ENCODE data around the gene AMACR. TPM values are rescaled to one million over a fixed set of nuclear protein-coding genes. Genes with fewer than 3 reads are reported as not detected.

AMACR gene
- total RNA-seq, 2 experiments from 2014 or later: 8.6 to 10.1 TPM

DNA sequence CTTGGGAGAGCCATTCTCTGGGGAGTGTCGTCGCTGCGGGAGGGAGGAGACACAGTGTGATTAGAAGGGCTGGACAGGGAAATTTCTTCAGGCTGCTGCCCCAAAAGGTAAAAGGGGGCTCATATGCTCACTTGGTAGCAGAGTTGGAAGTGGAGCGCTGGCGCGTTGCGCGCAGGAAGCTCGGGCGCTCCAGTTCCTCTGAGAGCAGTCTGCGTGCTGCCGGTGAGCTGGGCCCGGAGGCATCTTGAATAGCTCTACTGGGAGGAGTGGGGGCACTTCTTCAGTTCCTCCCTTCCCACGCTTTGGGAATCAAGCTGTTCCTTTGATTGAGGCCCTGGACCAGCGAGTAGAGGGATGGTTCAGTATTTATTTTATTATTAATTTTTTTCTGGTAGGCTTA, 69.0 kb downstream of the AMACR start:
- DNase-seq: no peak
- peaks cover 56% of the 10 kb centered on the region for H3K27me3 Mint-ChIP-seq (ENCODE audit: low read depth)
- H3K9me3 Mint-ChIP-seq: no peaks in the 10 kb centered on the region
- H3K36me3 Mint-ChIP-seq (ENCODE audit: low read depth): no peaks in the 10 kb centered on the region
- CTCF ChIA-PET: no interaction called here
- H3K27ac Mint-ChIP-seq: no peak overlapping the region
- H3K4me3 Mint-ChIP-seq: no peak overlapping the region
- intact Hi-C loops (cut with micrococcal nuclease): loop anchor here (5.0 kb wide), 2 partner anchors 33 to 1227 kb away; partner anchors contain the start of gene NPR3
- H3K4me1 Mint-ChIP-seq (ENCODE audit: low read depth): peaks cover 8% of the 10 kb centered on the region

DNA sequence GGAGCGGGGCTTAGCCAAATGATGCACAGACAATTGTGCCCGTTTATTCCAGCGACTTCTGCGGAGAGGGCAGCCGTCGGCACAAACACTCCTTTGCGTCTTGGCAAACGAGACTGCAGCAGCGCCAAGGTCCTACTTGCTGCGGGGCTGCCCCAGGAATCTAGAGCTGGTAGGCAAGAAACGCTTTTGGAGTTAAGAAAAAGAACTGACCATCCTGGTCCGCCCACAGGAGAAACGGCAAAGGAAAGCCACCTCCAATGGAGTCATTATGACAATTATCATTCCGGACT, 69.4 kb downstream of the AMACR start:
- CTCF ChIA-PET: no interaction called here
- Mint-ChIP-seq H3K9me3 (no peaks in the 10 kb centered on the region), H3K4me3 (no peak overlapping the region), H3K36me3 (ENCODE audit: low read depth) (no peaks in the 10 kb centered on the region), H3K27ac (no peak overlapping the region), H3K27me3 (ENCODE audit: low read depth) (peaks cover 56% of the 10 kb centered on the region), H3K4me1 (ENCODE audit: low read depth) (peaks cover 8% of the 10 kb centered on the region)
- no peak for DNase-seq
- intact Hi-C loops (cut with micrococcal nuclease): loop anchor here (5.0 kb wide), 2 partner anchors 34 to 1226 kb away; partner anchors contain the start of gene NPR3

DNA sequence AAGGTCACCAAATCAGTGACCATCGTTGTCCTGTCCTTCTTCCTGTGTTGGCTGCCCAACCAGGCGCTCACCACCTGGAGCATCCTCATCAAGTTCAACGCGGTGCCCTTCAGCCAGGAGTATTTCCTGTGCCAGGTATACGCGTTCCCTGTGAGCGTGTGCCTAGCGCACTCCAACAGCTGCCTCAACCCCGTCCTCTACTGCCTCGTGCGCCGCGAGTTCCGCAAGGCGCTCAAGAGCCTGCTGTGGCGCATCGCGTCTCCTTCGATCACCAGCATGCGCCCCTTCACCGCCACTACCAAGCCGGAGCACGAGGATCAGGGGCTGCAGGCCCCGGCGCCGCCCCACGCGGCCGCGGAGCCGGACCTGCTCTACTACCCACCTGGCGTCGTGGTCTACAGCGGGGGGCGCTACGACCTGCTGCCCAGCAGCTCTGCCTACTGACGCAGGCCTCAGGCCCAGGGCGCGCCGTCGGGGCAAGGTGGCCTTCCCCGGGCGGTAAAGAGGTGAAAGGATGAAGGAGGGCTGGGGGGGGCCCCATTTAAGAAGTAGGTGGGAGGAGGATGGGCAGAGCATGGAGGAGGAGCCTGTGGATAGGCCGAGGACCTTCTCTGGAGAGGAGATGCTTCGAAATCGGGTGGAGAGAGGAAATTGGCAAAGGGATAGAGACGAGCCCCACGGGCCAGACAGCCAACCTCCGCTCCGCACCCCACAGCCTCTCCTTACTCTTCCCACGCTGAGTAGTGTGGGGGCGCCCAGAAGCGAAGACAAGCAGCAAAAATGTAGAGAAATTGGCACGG, 69.9 kb downstream of the AMACR start:
- intact Hi-C loops (cut with micrococcal nuclease): loop anchor here (5.0 kb wide), 2 partner anchors 34 to 1226 kb away; partner anchors contain the start of gene NPR3
- H3K9me3 Mint-ChIP-seq: no peaks in the 10 kb centered on the region
- CTCF ChIA-PET: no interaction called here

GRCh38 chr5:33937017-33937706, 70.7 kb downstream of the AMACR start:
- intact Hi-C loops (cut with micrococcal nuclease): loop anchor here (5.0 kb wide), 2 partner anchors 35 to 1225 kb away; partner anchors contain the start of gene NPR3

More for the DNA sequence above, 69.9 kb downstream of the AMACR start:
- Mint-ChIP-seq H3K36me3 (ENCODE audit: low read depth) (no peaks in the 10 kb centered on the region), H3K27me3 (ENCODE audit: low read depth) (peaks cover 56% of the 10 kb centered on the region), H3K4me1 (ENCODE audit: low read depth) (peaks cover 8% of the 10 kb centered on the region), H3K27ac (no peak overlapping the region), H3K4me3 (no peak overlapping the region)
- DNase-seq: no peak

DNA sequence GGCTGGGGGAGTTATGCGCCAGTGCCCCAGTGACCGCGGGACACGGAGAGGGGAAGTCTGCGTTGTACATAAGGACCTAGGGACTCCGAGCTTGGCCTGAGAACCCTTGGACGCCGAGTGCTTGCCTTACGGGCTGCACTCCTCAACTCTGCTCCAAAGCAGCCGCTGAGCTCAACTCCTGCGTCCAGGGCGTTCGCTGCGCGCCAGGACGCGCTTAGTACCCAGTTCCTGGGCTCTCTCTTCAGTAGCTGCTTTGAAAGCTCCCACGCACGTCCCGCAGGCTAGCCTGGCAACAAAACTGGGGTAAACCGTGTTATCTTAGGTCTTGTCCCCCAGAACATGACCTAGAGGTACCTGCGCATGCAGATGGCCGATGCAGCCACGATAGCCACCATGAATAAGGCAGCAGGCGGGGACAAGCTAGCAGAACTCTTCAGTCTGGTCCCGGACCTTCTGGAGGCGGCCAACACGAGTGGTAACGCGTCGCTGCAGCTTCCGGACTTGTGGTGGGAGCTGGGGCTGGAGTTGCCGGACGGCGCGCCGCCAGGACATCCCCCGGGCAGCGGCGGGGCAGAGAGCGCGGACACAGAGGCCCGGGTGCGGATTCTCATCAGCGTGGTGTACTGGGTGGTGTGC, 71.4 kb downstream of the AMACR start, which contains the start of gene RXFP3:
Gene RXFP3, plus strand, starts transcription at position 6 of the 636 bp plus-strand sequence. Its CDS starts 355 bp downstream, at position 361.
- H3K27ac Mint-ChIP-seq: no peak within 1 kb of the TSS
- no peak for DNase-seq
- H3K9me3 Mint-ChIP-seq: no peaks in the 10 kb centered on the region
- H3K27me3 Mint-ChIP-seq (ENCODE audit: low read depth): peaks cover 50% of the 10 kb centered on the region
- no peak within 1 kb of the TSS for H3K4me3 Mint-ChIP-seq
- H3K36me3 Mint-ChIP-seq (ENCODE audit: low read depth): no peaks in the 10 kb centered on the region
- intact Hi-C loops (cut with micrococcal nuclease): loop anchor here (5.0 kb wide), 2 partner anchors 36 to 1224 kb away; partner anchors contain the start of gene NPR3
- CTCF ChIA-PET: interaction anchor here (0.7 to 3.3 kb wide), 6 partner anchors 30 to 1806 kb away, joined by 4 to 21 read pairs (median 12); no protein-coding TSS in a partner anchor
- H3K4me1 Mint-ChIP-seq (ENCODE audit: low read depth): peaks cover 8% of the 10 kb centered on the region

More at GRCh38 chr5:33937017-33937706, 70.7 kb downstream of the AMACR start:
- Mint-ChIP-seq H3K27ac (no peak overlapping the region), H3K4me3 (no peak overlapping the region), H3K9me3 (no peaks in the 10 kb centered on the region), H3K27me3 (ENCODE audit: low read depth) (peaks cover 53% of the 10 kb centered on the region), H3K4me1 (ENCODE audit: low read depth) (peaks cover 8% of the 10 kb centered on the region), H3K36me3 (ENCODE audit: low read depth) (no peaks in the 10 kb centered on the region)
- DNase-seq: no peak
- CTCF ChIA-PET: interaction anchor here (3.3 kb wide), 1 partner anchor 348 kb away, joined by 21 read pairs; no protein-coding TSS in a partner anchor

Other genes with a start within 250 kb of the AMACR start
- not detected for gene ADAMTS12, start 116.1 kb downstream of the AMACR start, total RNA-seq
- not detected for gene RXFP3, start 71.7 kb downstream of the AMACR start, total RNA-seq
- gene SLC45A2, start 23.4 kb downstream of the AMACR start, total RNA-seq: not detected
- 1 to 10 TPM; 1.1 to 1.7 TPM for gene C1QTNF3, start 35.2 kb upstream of the AMACR start, total RNA-seq